SK-N-SH (cell line): ENCODE measurements around the gene CAPS.

ENCODE experiments used
- CTCF ChIP-seq: fragments of 200-600 bp; sonication (generic); IDR thresholded peaks from 2 replicates; pipeline ENCODE4 v1.6.1; 2017; ENCODE audit warnings: antibody characterized with exemption, mild to moderate bottlenecking, moderate library complexity
- EP300 ChIP-seq, 2 experiments: IDR thresholded peaks; 2 replicates each; pipeline versions ENCODE4 v1.4.0 to v1.6.1; 2012; ENCODE audit warnings: borderline replicate concordance in 1 of 2, low read depth in 1 of 2, low read length in 1 of 2
- GABPA ChIP-seq: IDR thresholded peaks from 2 replicates; pipeline ENCODE4 v1.4.0; 2012; ENCODE audit warnings: low read depth, mild to moderate bottlenecking
- JUND ChIP-seq: IDR thresholded peaks from 2 replicates; pipeline ENCODE4 v1.4.0; 2012
- MAX ChIP-seq: IDR thresholded peaks from 2 replicates; pipeline ENCODE4 v1.4.0; 2012; ENCODE audit warnings: low read depth
- MXI1 ChIP-seq: IDR thresholded peaks from 2 replicates; pipeline ENCODE4 v1.6.1; 2012; ENCODE audit warnings: mild to moderate bottlenecking, low read depth, low read length, improper control_type of control experiment
- NFIC ChIP-seq: IDR thresholded peaks from 2 replicates; pipeline ENCODE4 v1.4.0; 2012; ENCODE audit warnings: borderline replicate concordance
- NRF1 ChIP-seq: IDR thresholded peaks from 2 replicates; pipeline ENCODE4 v1.6.1; 2012; ENCODE audit warnings: low read depth, mild to moderate bottlenecking, low read length
- PBX3 ChIP-seq: IDR thresholded peaks from 2 replicates; pipeline ENCODE4; 2012
- POLR2AphosphoS5 ChIP-seq: IDR thresholded peaks from 2 replicates; pipeline ENCODE4 v1.6.1; 2012; ENCODE audit warnings: low read depth, low read length
- RAD21 ChIP-seq: IDR thresholded peaks from 2 replicates; pipeline ENCODE4 v1.6.1; 2012; ENCODE audit warnings: mild to moderate bottlenecking, low read length
- SIN3A ChIP-seq: IDR thresholded peaks from 2 replicates; pipeline ENCODE4 v1.6.1; 2012; ENCODE audit warnings: low read depth, mild to moderate bottlenecking, low read length, moderate library complexity, borderline replicate concordance
- ZBTB33 ChIP-seq: IDR thresholded peaks from 2 replicates; pipeline ENCODE4 v1.4.0; 2012; ENCODE audit warnings: low read depth, borderline replicate concordance

GRCh38 chr19:5958851-5959122 is 44.7 kb downstream of the CAPS start:
- no peak for TF ChIP-seq NFIC
- no peak for TF ChIP-seq CTCF
- no peak for TF ChIP-seq POLR2AphosphoS5
- TF ChIP-seq GABPA: no peak
- TF ChIP-seq MAX: no peak
- no peak for TF ChIP-seq MXI1
- no peak for TF ChIP-seq NRF1
- no peak for TF ChIP-seq JUND
- TF ChIP-seq PBX3: no peak
- no peak for TF ChIP-seq SIN3A
- TF ChIP-seq EP300 (IDR thresholded peaks at IDR 0.05; ENCODE audit: borderline replicate concordance in 1 of 2, low read depth in 1 of 2, low read length in 1 of 2): no peak
- no peak for TF ChIP-seq RAD21
- TF ChIP-seq ZBTB33: no peak
